H1 (cell line): Measurements from ENCODE around the gene LTBP1. TPM values are rescaled to one million over a fixed set of nuclear protein-coding genes. Genes with fewer than 3 reads are reported as not detected.

Source experiments
- CTCF ChIA-PET: fragments of 300-600 bp; sonication (Branson Sonifier 250); formaldehyde crosslinking; loops from one replicate; lab custom pipeline; 2021; ENCODE audit not compliant: partially characterized antibody; lab: Charles Lee
- POLR2A ChIA-PET: fragments of 300-600 bp; sonication (Branson Sonifier 250); formaldehyde crosslinking; loops from one replicate; lab custom pipeline; 2021; ENCODE audit warnings: inconsistent platforms; ENCODE audit not compliant: partially characterized antibody; lab: Charles Lee
- DNase-seq, 2 experiments: peaks; one replicate each; pipeline versions ENCODE4 v3.0.0 to v3.0.0-alpha.2; 2010 to 2022; ENCODE audit warnings: low spot score in 2 of 2, low read depth in 1 of 2, mixed read lengths in 1 of 2
- FAIRE-seq: peaks from 2 replicates; lab custom pipeline; 2011; peaks lifted over from hg19 to GRCh38; lab: Jason Lieb, UNC
- H2AFZ ChIP-seq: 2 replicates; pipeline ENCODE4 v1.8.1; 2012; ENCODE audit warnings: low read length, inconsistent platforms
- H2AK5ac ChIP-seq: 2 replicates; pipeline ENCODE4 v1.6.1; 2013; ENCODE audit warnings: low read depth, low read length
- H2BK120ac ChIP-seq: replicated peaks from 2 replicates; pipeline ENCODE3; 2013; ENCODE audit warnings: low read depth, low read length, inconsistent platforms
- H2BK12ac ChIP-seq: 2 replicates; pipeline ENCODE4 v1.6.1; 2013; ENCODE audit warnings: low read depth, low read length
- H2BK15ac ChIP-seq: 2 replicates; pipeline ENCODE4 v1.6.1; 2013; ENCODE audit warnings: low read length
- H2BK20ac ChIP-seq: 2 replicates; pipeline ENCODE4 v1.6.1; 2013; ENCODE audit warnings: low read length
- H2BK5ac ChIP-seq: 2 replicates; pipeline ENCODE4 v1.6.1; 2013; ENCODE audit warnings: low read depth, low read length
- H3K14ac ChIP-seq: 2 replicates; pipeline ENCODE4 v1.6.1; 2013; ENCODE audit warnings: inconsistent platforms; ENCODE audit not compliant: insufficient read length
- H3K18ac ChIP-seq: 2 replicates; pipeline ENCODE4 v1.6.1; 2013; ENCODE audit warnings: low read length; ENCODE audit errors: extremely low read depth
- H3K23ac ChIP-seq: 2 replicates; pipeline ENCODE4 v1.6.1; 2013; ENCODE audit warnings: inconsistent platforms; ENCODE audit not compliant: insufficient read length
- H3K23me2 ChIP-seq: 2 replicates; pipeline ENCODE4 v1.6.1; 2013; ENCODE audit warnings: low read depth, low read length
- H3K27ac ChIP-seq: 2 replicates; pipeline ENCODE4 v1.6.1; 2011; ENCODE audit warnings: low read depth, low read length, inconsistent platforms
- H3K27me3 ChIP-seq, 4 experiments: replicated peaks in 1 of 4; 1 replicate in 1 of 4; 2 replicates in 3 of 4; pipeline versions ENCODE4 v1.6.1 to v1.8.1; 2011 to 2013; ENCODE audit warnings: low read length in 3 of 4, mild to moderate bottlenecking in 3 of 4, inconsistent platforms in 2 of 4, mixed read lengths in 2 of 4, moderate library complexity in 1 of 4; ENCODE audit not compliant: control insufficient read depth in 3 of 4, insufficient read depth in 3 of 4; ENCODE audit errors: extremely low read depth in 1 of 4
- H3K36me3 ChIP-seq, 4 experiments: 2 replicates each; pipeline versions ENCODE4 v1.6.1 to v1.8.1; 2011 to 2013; ENCODE audit warnings: mild to moderate bottlenecking in 4 of 4, low read length in 3 of 4, moderate library complexity in 2 of 4, control low read depth in 1 of 4, inconsistent platforms in 1 of 4; ENCODE audit not compliant: insufficient read depth in 4 of 4, control insufficient read depth in 2 of 4
- H3K4ac ChIP-seq: replicated peaks from 2 replicates; pipeline ENCODE3; 2013; ENCODE audit warnings: low read length, low read depth, mixed read lengths, inconsistent platforms; ENCODE audit not compliant: insufficient read length
- H3K4me1 ChIP-seq, 4 experiments: replicated peaks in 1 of 4; 1 replicate in 1 of 4; 2 replicates in 3 of 4; pipeline versions ENCODE4 v1.6.1 to v1.8.1; 2011 to 2013; ENCODE audit warnings: low read length in 3 of 4, inconsistent platforms in 2 of 4, mixed read lengths in 1 of 4; ENCODE audit not compliant: insufficient read depth in 4 of 4, control insufficient read depth in 3 of 4
- H3K4me2 ChIP-seq, 2 experiments: 2 replicates each; pipeline versions ENCODE4 v1.6.1 to v1.8.1; 2011 to 2013; ENCODE audit warnings: low read depth in 2 of 2, low read length in 2 of 2, control low read depth in 1 of 2, inconsistent platforms in 1 of 2, mild to moderate bottlenecking in 1 of 2; ENCODE audit not compliant: insufficient read depth in 1 of 2
- H3K4me3 ChIP-seq, 4 experiments: fragments of 200-600, 300-600 bp in 1 of 4; sonication (generic), shearing (Covaris generic), sonication (Bioruptor Twin) in 1 of 4; 2 replicates each; pipeline versions ENCODE4 v1.5.1 to v1.8.1; 2011 to 2016; ENCODE audit warnings: low read length in 4 of 4, low read depth in 3 of 4, control low read depth in 2 of 4, inconsistent platforms in 2 of 4, mild to moderate bottlenecking in 2 of 4, mixed read lengths in 1 of 4, moderate library complexity in 1 of 4; ENCODE audit not compliant: insufficient read depth in 2 of 4; ENCODE audit errors: extremely low read depth in 1 of 4
- H3K56ac ChIP-seq: replicated peaks from 2 replicates; pipeline ENCODE3; 2013; ENCODE audit warnings: low read depth, mild to moderate bottlenecking, mixed read lengths, low read length, inconsistent platforms; ENCODE audit not compliant: insufficient read length
- H3K79me1 ChIP-seq: 2 replicates; pipeline ENCODE4 v1.6.1; 2013; ENCODE audit warnings: low read depth, low read length, control low read depth
- H3K79me2 ChIP-seq, 2 experiments: 2 replicates each; pipeline versions ENCODE4 v1.6.1 to v1.8.1; 2012 to 2013; ENCODE audit warnings: low read length in 2 of 2, mild to moderate bottlenecking in 2 of 2, inconsistent platforms in 1 of 2; ENCODE audit not compliant: insufficient read depth in 2 of 2, control insufficient read depth in 1 of 2
- H3K9ac ChIP-seq, 4 experiments: replicated peaks in 1 of 4; 1 replicate in 1 of 4; 2 replicates in 3 of 4; pipeline versions ENCODE4 v1.6.1 to v1.8.1; 2011 to 2013; ENCODE audit warnings: low read depth in 3 of 4, low read length in 3 of 4, control low read depth in 2 of 4, mild to moderate bottlenecking in 2 of 4, moderate library complexity in 2 of 4, inconsistent platforms in 1 of 4; ENCODE audit errors: extremely low read depth in 1 of 4
- H3K9me3 ChIP-seq, 2 experiments: 2 replicates each; pipeline versions ENCODE4 v1.6.1 to v1.8.1; 2012 to 2013; ENCODE audit warnings: mild to moderate bottlenecking in 2 of 2, moderate library complexity in 2 of 2, control low read depth in 1 of 2, inconsistent platforms in 1 of 2, low read depth in 1 of 2, low read length in 1 of 2, mixed read lengths in 1 of 2; ENCODE audit not compliant: insufficient read depth in 2 of 2
- H4K20me1 ChIP-seq, 2 experiments: replicated peaks in 1 of 2; 2 replicates each; pipeline versions ENCODE3 to v1.8.1; 2011 to 2013; ENCODE audit warnings: inconsistent platforms in 2 of 2, low read length in 2 of 2, mild to moderate bottlenecking in 1 of 2; ENCODE audit not compliant: insufficient read depth in 2 of 2, control insufficient read depth in 1 of 2
- H4K5ac ChIP-seq: 2 replicates; pipeline ENCODE4 v1.6.1; 2013; ENCODE audit warnings: low read length, low read depth, mixed read lengths, inconsistent platforms; ENCODE audit not compliant: insufficient read length
- H4K8ac ChIP-seq: 2 replicates; pipeline ENCODE4 v1.8.0; 2013; ENCODE audit warnings: mild to moderate bottlenecking, moderate library complexity, low read length, inconsistent platforms; ENCODE audit not compliant: insufficient read depth; ENCODE audit errors: extremely low read depth
- H4K91ac ChIP-seq: replicated peaks from 2 replicates; pipeline ENCODE3; 2013; ENCODE audit warnings: low read length, mixed read lengths, inconsistent platforms; ENCODE audit not compliant: insufficient read length
- SIRT6 ChIP-seq: IDR thresholded peaks from one replicate; pipeline ENCODE4 v1.7.1; 2012; ENCODE audit warnings: low read length, inconsistent platforms
- WGBS, 2 experiments: shearing (Covaris generic) in 1 of 2; methylation state at CpG; one replicate each; pipeline versions ENCODE4 v1.1.6 to v1.1.7; 2013 to 2015; ENCODE audit warnings: low lambda C conversion rate in 2 of 2, mixed read lengths in 2 of 2, inconsistent platforms in 1 of 2, low coverage in 1 of 2, missing lambda C conversion rate in 1 of 2; ENCODE audit not compliant: insufficient replicate concordance in 2 of 2, insufficient coverage in 1 of 2, insufficient read length in 1 of 2; ENCODE audit errors: extremely low coverage in 1 of 2, missing lambda C conversion rate in 1 of 2; 5-methylcytosine and 5-hydroxymethylcytosine counted together
- polyA plus RNA-seq, 7 experiments: library from polyadenylated mRNA; depleted of rRNA in 3 of 7; stranded (reverse) in 5 of 7; unstranded in 2 of 7; fragments of >200 nt in 5 of 7; fragments of 200-250 nt in 2 of 7; gene quantifications; 1 replicate in 5 of 7; 2 replicates in 1 of 7; 4 replicates in 1 of 7; pipeline versions ENCODE4 v1.2.1 to v1.2.3, GENCODE V29; 2011 to 2013; ENCODE audit warnings: missing spikeins in 2 of 7, mixed read lengths in 2 of 7
- total RNA-seq: library from RNA; stranded (reverse); fragmentation: NEBNext Ultra II Directional; extraction: Animal tissue kit (Norgen Biotek cat#: 25700); gene quantifications from 2 replicates; pipeline ENCODE4 v1.2.1, GENCODE V29; 2021

Gene LTBP1
- total and polyA plus RNA-seq, 2 of the 8 experiments (the other 6 are each of a cell fraction or from before 2014, with no cell fraction given): 15.4 to 24.7 TPM

DNA sequence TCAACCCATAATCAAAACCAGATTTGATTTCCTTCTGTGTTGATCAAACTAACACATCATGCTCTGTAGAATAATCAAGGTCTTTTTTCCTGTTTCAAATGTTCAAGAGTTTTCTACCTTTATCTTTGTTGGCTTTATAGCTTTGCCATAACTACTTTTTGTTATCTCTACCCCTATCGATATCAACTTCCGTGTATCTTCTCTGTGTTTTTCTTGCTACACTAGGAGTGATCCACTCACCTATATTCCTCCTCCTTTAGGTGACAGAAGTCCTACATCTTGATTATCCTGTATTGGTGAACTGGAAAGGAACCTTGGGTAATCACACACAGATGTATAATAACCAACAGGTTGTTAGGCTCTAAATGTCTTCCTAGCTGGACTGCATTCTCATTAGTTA, 85.5 kb downstream of the LTBP1 start:
- no peak overlapping the region for H3K23ac ChIP-seq
- H2BK12ac ChIP-seq: no peak overlapping the region
- no peak overlapping the region for H2AK5ac ChIP-seq
- no peak overlapping the region for H2BK15ac ChIP-seq
- no peaks in the 10 kb centered on the region for H3K23me2 ChIP-seq
- DNase-seq: no peak
- no peak overlapping the region for H3K4me3 ChIP-seq
- no peaks in the 10 kb centered on the region for H3K79me2 ChIP-seq
- FAIRE-seq: no peak
- WGBS, 2 experiments: 85% methylated on average over 2 of the region's 2 CpGs; no CpG with 5 or more reads in 1 of the 2 experiments
- no peak overlapping the region for H2BK120ac ChIP-seq
- no peak overlapping the region for H4K8ac ChIP-seq
- H3K56ac ChIP-seq: no peak overlapping the region
- H2BK5ac ChIP-seq: no peak overlapping the region
- H3K9me3 ChIP-seq: no peaks in the 10 kb centered on the region
- H4K5ac ChIP-seq: no peak overlapping the region
- no peak overlapping the region for H3K9ac ChIP-seq
- CTCF ChIA-PET: interaction anchor here (0.7 to 1.4 kb wide), 9 partner anchors 10 to 528 kb away, joined by 3 to 10 read pairs (median 3); no protein-coding TSS in a partner anchor
- H2AFZ ChIP-seq: no peak overlapping the region
- no peak overlapping the region for H3K18ac ChIP-seq
- H3K4me2 ChIP-seq: no peak overlapping the region
- POLR2A ChIA-PET: no interaction called here
- TF ChIP-seq SIRT6: no peak
- no peaks in the 10 kb centered on the region for H4K20me1 ChIP-seq
- H3K27me3 ChIP-seq: no peaks in the 10 kb centered on the region
- no peak overlapping the region for H2BK20ac ChIP-seq
- no peak overlapping the region for H3K4ac ChIP-seq
- no peak overlapping the region for H3K14ac ChIP-seq
- no peaks in the 10 kb centered on the region for H3K4me1 ChIP-seq
- H4K91ac ChIP-seq: no peak overlapping the region
- H3K79me1 ChIP-seq: no peaks in the 10 kb centered on the region
- no peak overlapping the region for H3K27ac ChIP-seq
- no peaks in the 10 kb centered on the region for H3K36me3 ChIP-seq
